Caki2 (cell line): ENCODE data around the gene EML6. TPM values are rescaled to one million over a fixed set of nuclear protein-coding genes. Genes with fewer than 3 reads are reported as not detected.
"Not testable (repeated sequence)": the region's sequence is repeated elsewhere in the genome, so short reads cannot be mapped to it uniquely, and the experiment has no call there.

Source experiments
- DNase-seq: peaks from one replicate; pipeline ENCODE4 v3.0.0-alpha.2; 2015; ENCODE audit warnings: low read depth
- in situ Hi-C: cut with HindIII; loops from 2 replicates; pipeline ENCODE4 v1.10.0; 2016; ENCODE audit warnings: low sequenced_read_pairs, low pct_unique_long_range_greater_than_20kb, mixed read lengths
- total RNA-seq: library from RNA; depleted of rRNA; stranded (reverse); fragments of >200 nt; shearing (Covaris generic); gene quantifications from 2 replicates; pipeline ENCODE4 v1.2.3, GENCODE V29; 2014; ENCODE audit warnings: low replicate concordance

Gene EML6
- total RNA-seq, 1 experiment from 2014 or later, result not detected

DNA sequence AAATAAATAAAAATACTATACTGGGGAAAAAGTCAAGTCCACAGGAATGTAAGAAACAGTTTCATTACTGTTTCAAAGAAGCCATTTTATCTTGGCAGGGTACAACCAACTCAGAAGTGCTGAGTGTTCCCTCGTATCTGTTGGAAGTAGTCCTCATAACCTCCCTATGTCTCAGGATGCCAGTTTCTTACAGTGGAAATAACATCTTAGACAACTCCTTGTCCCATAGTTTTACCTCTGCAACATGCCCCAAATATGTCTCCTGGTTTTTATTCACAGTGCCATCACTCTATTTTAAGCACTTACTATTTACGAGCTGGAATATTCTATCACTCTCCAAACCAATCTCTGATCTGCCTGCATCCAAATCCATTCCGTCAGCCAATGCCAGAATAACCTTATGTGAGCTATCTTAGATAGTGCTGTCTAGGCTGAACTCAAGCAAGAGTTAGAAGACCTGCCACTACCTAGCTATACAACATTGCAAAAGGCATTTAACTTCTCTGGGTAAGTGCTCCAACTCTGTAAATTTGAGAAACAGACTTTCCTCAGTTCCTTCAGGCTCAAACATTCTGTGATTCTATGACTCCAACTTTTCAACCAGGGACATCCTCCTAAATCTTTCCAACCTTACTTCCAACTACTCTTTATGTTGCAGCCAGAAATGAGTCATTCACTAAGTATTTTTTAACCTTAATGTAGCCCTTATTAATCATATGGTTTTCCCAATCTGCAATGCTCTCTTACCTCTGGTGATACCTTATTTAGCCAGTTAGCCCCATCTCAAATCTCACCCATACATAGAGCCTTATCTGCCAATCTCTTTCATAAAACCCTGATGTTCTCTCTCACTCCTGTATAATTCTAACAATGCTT, 260.1 kb downstream of the EML6 start:
- in situ Hi-C loops, result no loop called here
- no peak for DNase-seq

DNA sequence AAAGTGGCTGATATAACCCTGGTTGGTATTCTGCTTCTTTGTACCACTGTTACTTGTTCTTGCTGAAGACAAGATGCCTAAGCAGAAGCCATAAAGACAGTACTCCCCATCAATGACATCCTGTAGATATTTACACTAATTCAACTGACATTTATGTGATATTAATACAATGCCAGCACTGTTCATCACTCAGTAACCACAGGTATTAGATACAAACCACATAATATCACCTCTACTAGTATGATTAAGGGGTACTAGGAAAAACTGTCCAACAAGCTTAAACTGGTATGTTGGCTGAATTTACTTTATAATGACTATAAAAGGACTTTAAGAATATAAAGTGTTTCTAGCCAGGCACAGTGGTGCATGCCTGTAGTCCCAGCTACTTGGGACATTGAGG, 261.0 kb downstream of the EML6 start:
- in situ Hi-C loops, result no loop called here
- DNase-seq, result no peak

DNA sequence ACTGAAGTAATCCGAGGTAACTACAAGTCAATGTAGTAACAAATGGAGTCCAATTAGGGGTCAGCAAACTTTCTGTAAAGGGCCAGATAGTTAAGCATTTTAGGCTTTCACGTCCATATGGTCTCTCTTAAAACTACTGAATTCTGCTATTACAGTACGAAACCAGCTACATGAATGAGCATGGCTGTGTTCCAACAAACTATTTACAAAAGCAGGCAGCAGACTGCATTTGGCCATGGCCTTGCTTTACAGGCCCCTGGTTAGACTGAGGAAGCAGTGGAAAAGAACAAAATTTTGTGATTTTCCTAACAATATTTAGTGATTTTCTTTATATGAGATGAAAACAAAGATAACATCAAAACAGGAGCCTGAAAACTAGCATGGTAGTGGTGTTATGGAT, 262.8 kb downstream of the EML6 start:
- in situ Hi-C loops, result no loop called here
- DNase-seq, result no peak

DNA sequence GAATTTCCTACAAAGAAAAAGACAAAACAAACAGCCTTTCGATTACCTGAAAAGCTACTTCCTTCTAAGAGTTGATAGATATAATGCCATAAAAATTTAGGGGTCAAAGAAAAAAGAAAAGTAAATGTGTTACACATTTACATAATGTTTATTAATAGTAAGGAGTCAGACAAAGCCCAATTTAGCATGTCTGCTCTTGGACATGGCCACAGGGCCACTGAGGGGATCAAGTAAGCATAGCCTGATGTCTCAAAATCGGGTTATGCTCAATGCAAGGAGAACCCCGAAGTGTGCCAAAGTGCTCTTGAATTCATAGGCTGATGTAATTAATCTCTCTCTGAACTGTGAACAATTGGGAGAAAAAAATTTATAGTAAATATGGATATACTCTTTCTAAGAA, 265.1 kb downstream of the EML6 start:
- in situ Hi-C loops, result no loop called here
- DNase-seq, result no peak

DNA sequence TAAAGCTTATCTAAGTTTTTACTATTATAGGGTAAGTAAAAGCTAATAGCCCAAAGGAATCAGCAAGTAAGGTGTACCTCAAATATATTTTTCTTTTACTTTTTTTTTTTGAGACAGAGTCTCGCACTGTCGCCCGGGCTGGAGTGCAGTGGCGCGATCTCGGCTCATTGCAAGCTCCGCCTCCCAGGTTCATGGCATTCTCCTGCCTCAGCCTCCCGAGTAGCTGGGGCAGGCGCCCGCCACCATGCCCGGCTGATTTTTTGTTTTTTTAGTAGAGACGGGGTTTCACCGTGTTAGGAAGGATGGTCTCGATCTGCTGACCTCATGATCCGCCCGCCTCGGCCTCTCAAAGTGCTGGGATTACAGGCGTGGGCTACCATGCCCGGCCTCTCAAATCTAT, 267.2 kb downstream of the EML6 start:
- DNase-seq, in situ Hi-C loops: not testable (repeated sequence)

DNA sequence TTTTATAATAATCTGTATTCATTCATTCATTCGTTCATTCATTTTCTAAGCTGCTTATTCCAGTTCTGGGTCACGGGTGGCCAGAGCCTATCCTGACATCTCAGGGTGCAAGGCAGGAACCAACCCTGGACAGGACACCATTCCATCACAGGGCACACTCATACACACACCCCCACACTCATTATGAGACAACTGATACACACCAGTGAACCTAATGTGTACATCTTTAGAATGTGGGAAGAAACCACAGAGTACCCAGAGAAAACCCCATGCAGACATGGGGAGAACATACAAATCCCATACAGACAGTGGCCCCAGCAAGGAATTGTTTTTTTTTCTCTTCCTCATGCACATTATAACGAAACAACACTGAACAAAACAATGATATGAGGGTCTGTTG, 272.1 kb downstream of the EML6 start:
- in situ Hi-C loops, result no loop called here
- no peak for DNase-seq

DNA sequence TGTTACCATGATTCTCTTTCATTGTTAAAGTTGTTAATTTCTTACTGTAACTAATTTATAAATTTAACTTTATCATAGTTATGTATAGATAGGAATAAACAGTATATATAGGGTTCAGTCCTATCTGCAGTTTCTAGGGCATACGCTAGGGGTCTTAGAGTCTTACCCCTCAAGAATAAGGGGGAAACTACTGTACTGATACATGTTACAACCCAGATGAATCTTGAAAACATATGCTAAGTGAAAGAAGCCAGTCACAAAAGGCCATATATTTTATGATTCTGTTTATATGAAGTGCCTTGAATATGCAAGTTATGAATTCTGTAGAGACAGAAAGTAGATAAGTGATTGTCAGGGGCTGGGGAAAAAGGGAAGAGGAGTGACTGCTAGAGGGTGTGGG, 274.4 kb downstream of the EML6 start:
- DNase-seq, result no peak
- in situ Hi-C loops, result no loop called here

DNA sequence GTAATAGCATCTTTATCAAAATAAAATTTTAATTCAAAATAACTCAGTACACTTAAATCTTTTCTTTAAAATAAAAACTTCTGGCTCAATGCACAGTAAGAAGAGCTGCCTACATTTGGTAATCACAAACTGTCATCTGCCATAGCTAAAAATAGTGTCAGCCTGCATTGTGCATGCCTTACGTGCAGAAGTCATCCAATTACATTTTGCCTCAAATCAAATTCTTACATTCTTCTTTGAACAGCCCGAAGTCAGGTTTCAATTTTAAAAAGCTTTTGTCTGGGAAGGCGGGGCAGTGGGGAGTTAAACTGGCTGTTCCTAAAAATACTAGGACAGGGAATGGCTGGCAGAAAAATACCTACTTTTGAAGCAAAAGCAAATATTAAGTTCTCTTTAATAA, 275.7 kb downstream of the EML6 start:
- no peak for DNase-seq
- in situ Hi-C loops, result no loop called here

DNA sequence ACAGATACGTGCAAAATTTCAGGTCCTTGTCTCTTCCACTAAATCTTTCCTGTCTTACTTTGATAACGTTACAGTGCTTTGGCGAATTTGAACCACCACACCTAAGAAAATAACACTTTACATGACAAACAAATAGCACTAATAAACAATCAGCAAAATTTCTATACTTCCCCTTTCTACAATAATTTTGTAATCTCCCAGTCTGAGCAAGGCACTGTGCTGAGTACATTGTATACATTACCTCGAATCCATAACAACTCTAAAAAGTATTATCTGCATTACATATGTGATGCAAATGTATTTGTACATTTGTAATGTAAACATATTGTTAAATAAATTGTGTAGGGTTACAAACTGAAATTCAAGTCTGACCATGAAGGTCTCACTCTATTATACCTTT, 276.9 kb downstream of the EML6 start:
- no peak for DNase-seq
- in situ Hi-C loops, result no loop called here

DNA sequence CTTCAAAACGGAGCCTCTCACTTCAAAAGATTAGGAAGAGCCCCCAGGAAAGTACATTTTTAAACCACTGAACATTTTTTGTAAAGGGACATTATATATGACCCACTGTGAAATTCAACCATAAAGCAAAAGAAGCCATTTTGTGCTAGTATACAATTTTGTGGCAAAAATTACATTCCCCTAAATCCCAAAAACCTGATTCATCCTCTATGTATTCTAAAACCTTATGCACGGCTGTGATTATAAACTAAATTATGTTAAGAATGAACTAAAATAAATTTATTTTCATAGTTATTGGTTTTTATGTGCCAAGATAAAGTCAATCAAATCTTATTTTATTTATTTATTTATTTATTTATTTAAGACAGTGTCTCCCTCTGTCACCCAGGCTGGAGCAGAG, 278.3 kb downstream of the EML6 start:
- DNase-seq, result no peak
- in situ Hi-C loops, result no loop called here

DNA sequence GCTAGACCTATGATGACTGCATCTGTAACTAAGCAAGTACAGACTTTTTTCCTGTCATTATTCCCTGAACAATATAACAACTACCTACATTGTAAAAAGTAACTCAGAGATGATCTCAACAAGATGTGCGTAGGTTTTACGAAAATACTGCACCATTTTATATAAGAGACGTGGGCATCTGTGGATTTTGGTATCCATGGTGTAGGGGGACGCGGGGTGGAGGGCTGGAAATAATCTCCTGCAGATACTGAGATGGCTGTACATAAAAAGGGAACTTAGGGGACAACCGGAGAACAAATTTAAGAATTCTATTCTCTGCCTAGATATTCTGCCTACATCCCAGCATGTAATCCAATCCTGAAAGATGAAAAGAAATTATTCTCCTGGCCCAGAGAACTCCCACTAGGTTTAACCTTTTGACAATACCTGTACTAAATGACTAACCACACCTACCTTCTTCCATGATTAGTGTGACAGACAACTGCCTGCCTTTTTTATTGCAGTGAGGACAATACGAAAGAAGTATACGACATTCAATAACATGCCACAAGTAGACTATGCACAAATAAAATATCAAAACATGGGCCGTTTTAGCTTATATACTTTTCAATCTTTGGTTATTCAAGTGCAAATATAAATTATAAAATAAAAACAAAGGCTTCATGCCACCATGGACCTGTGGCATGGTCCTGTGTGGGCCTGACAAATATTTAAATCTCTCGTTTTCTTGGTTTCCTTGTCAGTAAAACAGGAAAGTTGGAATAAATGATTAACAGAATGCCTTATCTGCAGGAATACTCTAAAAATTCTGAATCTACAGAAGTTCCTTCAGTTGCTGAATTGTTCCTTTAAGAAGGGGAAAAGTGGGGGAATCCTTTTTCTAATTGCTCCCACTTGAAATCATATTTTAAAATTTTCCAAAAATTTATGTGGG, 280.5 kb downstream of the EML6 start:
- in situ Hi-C loops, result no loop called here
- no peak for DNase-seq

DNA sequence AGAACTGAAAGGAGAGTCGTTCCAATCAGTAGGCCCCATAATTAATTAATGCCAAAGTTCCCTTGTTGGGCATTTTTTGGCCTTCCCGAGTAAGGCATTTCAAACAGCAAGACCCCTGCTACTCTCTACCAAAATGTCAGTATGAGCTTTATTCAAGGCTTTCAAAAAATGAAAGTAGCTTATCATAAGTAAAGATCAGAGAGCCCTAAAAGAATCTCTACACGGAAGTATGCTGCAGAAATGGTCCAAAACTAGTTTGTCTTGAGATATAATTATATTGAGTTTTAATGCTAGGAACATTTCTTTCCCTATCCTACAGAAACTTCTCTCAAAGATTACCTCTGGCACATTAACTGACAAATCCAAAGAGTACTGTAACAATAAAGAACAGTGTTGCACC, 282.8 kb downstream of the EML6 start:
- no peak for DNase-seq
- in situ Hi-C loops, result no loop called here

DNA sequence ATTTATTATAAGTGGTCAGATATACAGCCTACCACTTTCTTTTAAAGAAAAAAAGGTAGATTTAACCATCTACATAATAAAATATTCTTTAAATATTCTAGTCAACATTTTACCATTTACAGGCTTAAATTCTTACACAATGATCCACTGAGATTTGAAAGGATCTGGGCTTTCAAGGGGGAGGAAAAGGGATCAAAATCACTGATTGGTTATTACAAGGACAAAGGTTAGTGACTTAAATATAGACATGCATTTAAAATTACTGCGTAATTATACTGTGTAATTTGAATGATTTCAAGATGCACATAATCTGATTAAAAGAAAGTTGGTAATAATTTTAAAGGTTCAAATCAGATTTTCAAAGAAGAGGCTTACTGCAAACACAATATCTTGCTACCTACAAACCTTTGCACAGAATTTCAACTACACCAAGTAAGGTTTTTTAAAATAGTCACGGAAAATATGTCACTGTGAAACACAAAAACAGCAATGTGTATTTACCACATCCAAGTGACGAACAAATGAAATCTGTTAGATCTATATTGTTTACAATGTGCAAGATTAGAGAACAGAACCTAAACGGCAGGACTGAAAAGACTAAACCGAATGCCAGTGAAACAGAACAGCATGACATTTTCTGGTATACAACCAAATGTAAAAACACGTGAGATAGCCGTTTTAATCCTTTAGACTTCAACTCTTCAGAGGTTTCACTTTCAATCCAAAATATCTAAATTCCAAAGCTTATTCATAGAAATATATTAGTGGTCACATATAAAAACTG, 286.0 kb downstream of the EML6 start:
- DNase-seq, result no peak
- in situ Hi-C loops, result loop anchor here (10.0 kb wide), 1 partner anchor 165 kb away; no protein-coding TSS in a partner anchor

DNA sequence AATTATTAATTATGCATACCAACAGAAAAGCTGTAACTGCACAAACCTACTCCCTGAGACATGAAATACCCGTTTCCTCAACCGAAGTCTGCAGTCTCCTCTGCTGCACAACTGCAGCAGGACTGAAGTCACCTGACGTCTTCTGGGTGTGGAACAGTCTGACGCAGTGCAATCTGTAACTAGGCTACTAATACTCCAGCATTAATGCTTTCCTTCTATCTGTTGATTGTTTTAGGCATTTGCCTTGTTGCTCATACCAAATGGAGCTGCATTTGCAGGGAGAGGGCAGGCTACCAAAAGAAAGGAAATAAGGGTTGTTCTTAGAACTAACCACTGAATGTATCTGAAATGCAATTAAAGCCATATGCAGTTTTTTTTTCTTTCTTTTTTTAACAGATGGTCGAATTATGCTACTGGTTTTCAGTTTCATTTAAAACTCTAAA, 286.7 kb downstream of the EML6 start:
- in situ Hi-C loops, result loop anchor here (10.0 kb wide), 1 partner anchor 165 kb away; no protein-coding TSS in a partner anchor
- peak; percentile 68 for DNase-seq

DNA sequence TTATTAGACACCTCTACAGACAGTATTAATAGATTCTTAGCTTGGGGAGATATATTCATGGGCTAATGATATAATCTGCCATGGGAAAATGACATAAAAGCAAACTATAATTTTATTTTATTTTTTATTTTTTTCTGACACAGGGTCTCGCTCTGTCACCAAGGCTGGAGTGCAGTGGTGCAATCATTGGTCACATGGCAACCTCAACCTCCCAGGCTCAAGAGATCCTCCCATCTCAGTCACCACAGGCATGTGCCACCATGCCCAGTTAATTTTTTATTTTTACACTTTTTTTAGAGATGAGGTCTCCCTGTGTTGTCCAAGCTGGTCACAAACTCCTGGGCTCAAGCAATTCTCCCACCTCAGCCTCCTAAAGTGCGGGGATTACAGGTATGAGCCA, 287.5 kb downstream of the EML6 start:
- DNase-seq, result peak; percentile 73
- in situ Hi-C loops, result loop anchor here (10.0 kb wide), 1 partner anchor 164 kb away; no protein-coding TSS in a partner anchor

DNA sequence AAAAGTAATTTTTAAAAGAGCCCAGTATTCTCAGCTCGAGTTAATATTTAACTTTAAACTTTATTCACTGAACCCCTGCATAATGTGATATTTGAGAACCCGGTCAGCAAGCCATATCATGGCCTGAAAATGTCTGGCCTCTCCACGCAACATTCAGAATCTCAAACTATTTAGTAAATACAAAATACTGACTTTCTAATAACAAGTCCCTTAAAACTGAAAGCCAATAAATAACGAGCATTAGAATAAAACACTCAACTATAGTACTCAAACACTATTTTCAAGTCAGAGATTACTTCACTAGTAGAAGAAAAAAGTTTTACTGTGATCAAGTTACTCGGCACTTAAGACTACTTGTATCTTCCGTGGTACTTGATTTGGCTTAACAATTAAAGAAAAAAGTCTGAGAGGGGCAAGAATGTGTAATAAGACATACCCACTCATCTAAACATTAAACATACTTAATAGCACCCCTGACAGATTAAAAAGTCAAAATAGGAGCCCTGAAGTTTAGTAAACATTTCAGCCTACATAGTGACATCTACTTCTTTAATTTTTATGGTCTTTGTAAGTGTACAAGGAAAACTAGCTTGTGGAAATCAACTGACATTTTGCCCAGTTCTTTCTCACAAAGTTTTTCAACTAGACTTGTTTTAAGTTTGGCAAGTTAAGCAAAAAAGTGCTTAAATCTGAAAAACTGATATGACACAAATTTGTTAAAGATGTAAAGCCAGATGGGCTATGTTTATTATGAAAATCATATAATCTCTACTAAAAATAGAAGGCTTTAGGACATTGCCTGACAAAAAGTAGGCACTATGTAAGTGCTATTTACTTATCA, 288.6 kb downstream of the EML6 start:
- DNase-seq, result peak; percentile 67
- in situ Hi-C loops, result loop anchor here (10.0 kb wide), 1 partner anchor 163 kb away; no protein-coding TSS in a partner anchor

DNA sequence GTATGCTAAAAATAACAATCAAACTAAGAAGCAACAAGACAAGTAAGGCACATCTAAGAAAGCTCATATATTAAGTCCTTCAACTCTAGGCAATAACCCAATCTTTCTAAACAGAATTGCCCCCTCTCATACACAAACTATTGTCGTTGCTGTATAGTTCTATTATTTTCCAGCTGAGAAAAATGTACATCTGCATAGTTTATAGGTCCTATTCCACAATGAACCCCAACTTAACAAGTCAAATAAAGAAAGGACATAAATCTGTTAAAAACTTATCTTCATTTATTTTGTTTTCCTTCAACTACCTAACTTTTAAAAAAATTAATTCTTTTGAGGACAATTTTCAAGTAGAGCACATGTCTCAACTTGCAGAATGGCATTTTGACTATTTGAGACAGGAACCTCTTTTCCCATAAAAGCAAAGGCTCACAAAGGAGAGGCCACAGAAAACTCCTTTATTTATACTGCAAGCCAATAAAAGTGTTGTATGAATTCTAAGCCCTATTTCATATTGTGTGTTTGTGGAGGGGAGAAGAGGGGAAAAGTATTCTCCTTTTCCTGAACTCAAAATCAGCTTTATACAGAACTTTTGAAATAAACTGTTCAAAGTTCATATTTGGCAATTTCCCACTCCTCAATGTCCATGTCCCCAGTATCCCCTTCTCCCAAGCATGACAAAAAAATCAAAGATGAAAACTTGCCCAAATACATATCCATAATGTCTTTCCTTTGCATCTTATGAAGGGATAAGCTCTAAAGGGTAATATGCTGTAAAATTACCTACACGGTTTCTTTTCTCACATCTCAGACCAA, 289.4 kb downstream of the EML6 start:
- DNase-seq, result no peak
- in situ Hi-C loops, result loop anchor here (10.0 kb wide), 1 partner anchor 162 kb away; no protein-coding TSS in a partner anchor
